Stimulated activated CD8-positive, alpha-beta memory T cell treated with anti-CD3 and anti-CD28 coated beads, Interleukin-4, amount 100 ng/mL, for 4 hours (primary cell): ENCODE data around the gene GRM8.

Experiments
- DNase-seq, 2 donors: peaks; one replicate each; pipeline ENCODE4 v3.0.0-alpha.2; 2020; ENCODE audit warnings: low read depth in 2 of 2, low spot score in 1 of 2

The GRM8 gene

GRCh38 chr7:126820925-126821324, 431.8 kb downstream of the GRM8 start:
- no peak for DNase-seq

GRCh38 chr7:126819197-126819484, 433.6 kb downstream of the GRM8 start:
- no peak for DNase-seq

DNA sequence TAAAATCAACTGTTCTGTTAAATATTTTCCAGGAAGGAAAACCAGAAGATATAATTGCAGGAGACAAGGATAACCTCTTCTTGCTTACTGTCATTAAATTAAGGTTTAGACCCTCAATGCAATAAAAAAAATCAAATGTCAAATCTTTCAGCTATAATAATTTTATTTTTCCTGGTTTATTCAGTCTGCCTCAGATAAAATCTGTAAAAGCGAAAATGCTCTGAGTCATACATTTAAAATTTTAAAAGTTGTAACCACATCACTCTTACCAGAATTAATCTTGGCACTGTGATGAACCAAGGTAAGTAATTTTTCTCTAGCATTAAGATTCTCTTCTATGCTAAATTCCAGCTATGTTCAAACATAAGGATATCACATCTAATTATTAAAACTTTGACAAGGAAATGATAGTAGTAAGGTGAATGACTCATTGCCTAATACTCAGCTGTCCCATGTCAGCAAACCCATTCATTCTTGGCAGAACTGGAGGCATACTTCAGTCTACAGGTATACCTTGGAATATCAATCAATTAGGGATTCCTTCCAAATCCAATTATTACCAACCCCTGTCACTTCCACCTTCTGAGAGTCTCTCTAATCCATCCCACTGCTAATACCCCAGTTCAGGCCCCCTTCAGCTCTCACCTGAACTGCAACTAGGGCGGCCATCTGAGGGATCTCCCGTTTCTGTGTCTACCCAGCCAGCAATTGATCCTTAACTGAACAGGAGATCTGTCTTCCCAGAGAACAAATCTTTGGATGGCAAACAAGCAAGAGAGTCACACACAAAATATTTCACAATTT, 434.1 kb downstream of the GRM8 start:
- no peak for DNase-seq

DNA sequence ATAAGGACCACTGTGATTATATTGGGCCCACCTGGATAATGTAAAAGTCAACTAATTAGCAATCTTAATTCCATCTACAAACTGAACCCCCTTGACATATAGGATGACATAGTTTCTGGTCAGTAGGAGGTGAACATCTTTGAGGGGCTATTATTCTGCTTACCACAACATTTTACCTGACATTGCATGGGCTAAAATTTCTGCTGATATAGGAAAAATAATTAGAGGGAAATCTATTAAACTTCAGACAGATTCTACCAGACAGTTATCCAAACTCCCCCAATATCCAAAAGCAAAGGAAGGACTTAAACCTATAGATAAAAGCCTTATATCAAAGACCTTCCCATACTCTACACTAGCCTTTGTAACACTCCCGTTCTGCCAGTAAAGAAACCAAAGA, 443.6 kb downstream of the GRM8 start:
- DNase-seq: no peak

- DNase-seq: no peak
Observed at GRCh38 chr7:126806614-126807013, 446.1 kb downstream of the GRM8 start.

GRCh38 chr7:126805351-126805750, 447.4 kb downstream of the GRM8 start:
- DNase-seq: no peak

DNA sequence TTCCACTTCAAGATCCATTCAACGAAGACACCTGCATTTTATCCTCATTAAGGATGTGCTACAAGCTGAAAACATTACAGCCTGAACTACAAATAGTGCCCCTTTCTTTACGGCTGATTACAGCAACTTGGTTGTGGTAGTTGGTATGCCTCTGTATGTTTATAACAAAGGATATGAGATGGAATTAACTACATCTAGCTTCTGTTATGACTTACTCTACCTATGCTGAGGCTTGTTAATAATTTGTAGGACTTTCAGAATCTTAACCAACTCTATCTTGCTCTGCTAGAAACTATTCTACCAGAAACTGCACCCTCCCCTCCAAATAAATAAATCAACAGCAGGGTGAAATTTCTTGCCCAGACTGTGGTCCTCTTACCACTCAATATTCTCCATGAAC, 448.1 kb downstream of the GRM8 start:
- no peak for DNase-seq

GRCh38 chr7:126803990-126804389, 448.8 kb downstream of the GRM8 start:
- no peak for DNase-seq

DNA sequence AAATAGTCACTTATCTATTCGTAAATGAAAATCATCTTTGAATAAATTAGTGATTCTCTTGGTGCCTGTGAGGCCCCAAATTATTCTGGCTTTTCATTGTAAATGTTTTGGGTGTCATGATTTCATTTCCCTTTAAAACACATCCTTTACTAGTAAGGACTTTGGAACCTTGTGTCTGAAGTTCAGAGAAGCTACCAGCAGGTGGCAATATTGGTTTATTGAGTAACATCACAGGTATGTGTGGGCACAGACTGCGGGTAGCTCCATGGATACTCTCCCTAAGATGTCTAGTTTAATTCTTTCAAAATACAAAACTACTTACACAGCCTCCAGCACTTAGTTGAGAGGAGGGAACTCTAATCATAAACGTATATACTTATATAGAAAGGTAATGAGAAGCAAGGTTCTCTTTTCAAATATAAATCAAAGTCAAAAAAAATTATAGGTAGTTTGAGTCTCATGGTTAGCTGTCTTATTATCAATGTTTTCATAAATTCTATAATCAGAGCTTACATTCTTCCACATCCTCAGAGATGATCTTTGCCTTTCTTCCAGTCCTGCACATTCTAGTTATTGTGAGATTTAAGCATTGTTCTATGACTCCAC, 449.6 kb downstream of the GRM8 start:
- no peak for DNase-seq

DNA sequence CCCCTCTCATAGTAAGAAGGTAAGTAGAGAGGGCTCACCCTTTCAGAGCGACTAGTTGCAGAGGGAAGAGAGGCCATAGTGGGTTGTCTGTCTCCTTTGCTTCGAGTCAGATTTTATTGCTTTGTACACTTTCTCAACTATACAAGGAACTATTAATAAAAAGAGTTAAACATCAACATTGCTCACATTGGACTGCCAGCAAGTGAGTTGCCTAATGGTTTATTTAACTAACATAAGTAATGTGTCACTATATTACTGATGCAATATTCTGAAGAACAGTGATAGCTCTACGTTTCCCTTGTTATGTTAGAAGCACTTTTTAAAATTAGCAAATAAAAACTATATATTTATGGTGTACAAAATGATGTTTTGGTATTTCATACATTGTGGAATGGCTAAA, 451.0 kb downstream of the GRM8 start:
- no peak for DNase-seq

DNA sequence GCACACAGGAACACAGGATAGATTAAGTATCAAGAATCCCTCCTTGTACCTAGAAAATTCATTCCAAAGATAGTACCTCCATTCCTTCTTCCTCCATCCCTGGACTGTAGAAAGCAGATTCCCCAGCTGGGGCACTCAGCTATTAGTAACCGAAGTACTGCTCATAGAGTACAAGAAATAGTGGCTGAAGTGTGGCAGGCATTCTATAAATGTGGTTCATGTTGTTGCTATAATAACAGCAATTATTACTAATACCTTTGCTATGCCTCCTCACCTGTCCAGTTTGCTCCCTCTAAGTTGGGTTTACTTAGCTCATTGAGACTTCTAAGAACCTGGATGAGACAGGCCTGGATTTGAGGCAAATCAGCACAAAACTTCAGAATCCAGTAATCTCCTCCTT, 453.2 kb downstream of the GRM8 start:
- DNase-seq: no peak

- DNase-seq: no peak
Observed at GRCh38 chr7:126792521-126792920, 460.2 kb downstream of the GRM8 start.

- DNase-seq: no peak
Observed at GRCh38 chr7:126791306-126791705, 461.4 kb downstream of the GRM8 start.

DNA sequence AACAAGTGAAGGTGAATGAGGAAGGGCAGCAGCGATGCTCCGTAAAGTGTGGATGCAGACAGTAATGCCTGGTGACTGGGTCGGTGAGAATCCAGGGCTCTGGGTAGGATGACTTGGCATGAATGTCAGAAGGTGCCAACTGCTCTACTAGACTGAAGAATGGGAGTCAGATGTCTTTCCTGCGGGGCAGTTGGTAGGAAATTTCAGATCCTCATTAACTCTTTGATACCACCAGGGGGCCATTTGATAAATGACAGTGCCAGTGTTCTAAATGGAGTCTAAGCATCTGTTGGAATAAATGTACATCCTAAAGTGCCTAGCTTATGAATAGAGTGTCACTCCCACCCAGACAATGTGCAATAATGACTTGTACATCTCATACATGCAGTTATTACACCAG, 462.0 kb downstream of the GRM8 start:
- DNase-seq: no peak

GRCh38 chr7:126783613-126784012, 469.1 kb downstream of the GRM8 start:
- no peak for DNase-seq

- DNase-seq: no peak
Observed at GRCh38 chr7:126780993-126781392, 471.7 kb downstream of the GRM8 start.

GRCh38 chr7:126778101-126778500, 474.6 kb downstream of the GRM8 start:
- DNase-seq: no peak

- DNase-seq: no peak
Observed at GRCh38 chr7:126776498-126776897, 476.2 kb downstream of the GRM8 start.

DNA sequence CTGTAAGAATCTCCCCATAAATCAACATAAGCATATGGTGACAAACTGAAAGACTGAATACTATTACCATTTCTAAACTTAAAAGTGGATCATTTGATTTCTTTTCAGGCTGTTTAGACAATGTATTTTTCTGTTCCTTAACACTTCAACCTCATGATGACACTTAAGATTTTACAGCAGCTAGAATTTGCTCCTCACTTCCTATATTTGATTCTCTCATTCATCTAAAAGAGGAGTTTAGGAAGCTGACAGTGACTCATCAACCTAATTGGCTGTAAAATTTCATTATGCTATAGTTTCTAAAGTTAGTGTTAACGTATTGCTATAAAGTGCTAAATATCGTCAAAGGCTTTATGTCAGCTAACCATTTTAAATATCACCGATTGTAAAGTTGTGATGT, 478.7 kb downstream of the GRM8 start:
- DNase-seq: no peak

DNA sequence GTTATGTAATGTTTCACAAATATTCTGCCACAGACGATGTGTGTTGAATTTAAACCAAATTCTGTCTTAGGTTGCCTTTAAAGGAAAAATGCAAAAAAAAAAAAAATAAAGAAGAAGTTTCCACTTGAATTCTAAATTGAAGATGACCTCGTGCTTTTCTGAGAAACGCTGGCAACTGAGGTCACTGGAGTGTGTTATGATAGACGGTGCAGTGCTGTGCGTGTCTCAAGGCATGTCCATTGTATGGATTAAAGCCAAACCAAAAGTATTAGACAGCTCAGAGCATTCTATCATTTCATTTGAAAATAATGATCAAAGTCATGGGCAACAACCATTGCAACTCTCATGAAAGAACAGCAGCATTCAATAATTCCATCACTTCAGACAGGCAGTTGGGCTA, 483.9 kb downstream of the GRM8 start:
- DNase-seq: no peak

DNA sequence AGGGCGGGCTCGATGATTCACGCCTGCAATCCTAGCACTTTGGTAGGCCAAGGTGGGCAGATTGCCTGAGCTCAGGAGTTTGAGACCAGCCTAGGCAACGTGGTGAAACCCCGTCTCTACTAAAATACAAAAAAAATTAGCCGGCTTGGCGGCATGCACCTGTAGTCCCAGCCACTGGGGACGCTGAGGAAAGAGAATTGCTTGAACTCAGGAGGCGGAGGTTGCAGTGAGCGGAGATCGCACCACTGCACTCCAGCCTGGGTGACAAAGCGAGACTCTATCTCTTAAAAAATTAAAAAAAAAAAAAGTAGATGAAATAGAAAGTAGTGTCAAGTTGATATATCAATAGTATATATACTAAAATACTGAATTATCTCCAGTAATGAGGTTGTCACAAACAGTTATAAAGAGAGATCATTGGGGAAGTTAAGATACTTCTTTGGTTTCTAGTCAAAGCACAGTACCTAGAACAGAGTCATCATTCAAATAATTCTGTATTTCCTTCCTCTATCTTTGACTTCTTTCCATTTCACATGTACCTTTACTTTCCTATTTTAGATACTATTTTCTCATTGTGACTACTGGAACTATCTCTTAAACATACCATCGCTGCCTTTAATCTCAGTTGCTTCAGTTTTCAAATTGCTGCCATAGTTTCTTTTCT, 491.7 kb downstream of the GRM8 start:
- no peak for DNase-seq

GRCh38 chr7:126755381-126755780, 497.4 kb downstream of the GRM8 start:
- no peak for DNase-seq
